Measurements from ENCODE around the gene VCL. TPM values are rescaled to one million over a fixed set of nuclear protein-coding genes. Genes with fewer than 3 reads are reported as not detected.

Gene VCL
- total RNA-seq, 2 donors from 2014 or later: 12.2 to 19.2 TPM

DNA sequence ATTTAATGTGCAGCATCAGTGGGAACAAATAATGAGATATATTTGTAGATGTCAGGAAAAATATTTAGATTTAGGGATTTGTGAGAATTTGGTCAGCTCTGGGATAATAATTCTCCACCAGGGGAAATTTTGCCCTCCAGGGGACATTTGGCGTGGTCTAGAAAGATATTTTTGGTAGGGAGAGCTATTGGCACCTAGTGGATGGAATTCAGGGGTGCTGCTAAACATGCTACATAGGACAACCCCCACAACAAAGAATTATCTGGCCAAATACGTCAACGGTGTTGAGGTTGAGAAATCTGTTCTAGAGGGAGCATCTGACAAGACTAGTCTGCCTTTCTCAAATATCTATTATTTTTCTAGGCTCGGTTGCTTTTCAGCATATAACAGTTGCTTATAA lies 155.2 kb downstream of the VCL start:
- ATAC-seq (replicated peaks in 1 of 2) (no peak), DNase-seq (no peak)
- no peaks in the 10 kb centered on the region for H3K9me3 Mint-ChIP-seq
- H3K4me3 Mint-ChIP-seq: peak overlapping the region in 1 of 2 donors; percentile 6
- H3K36me3 Mint-ChIP-seq (ENCODE audit: insufficient read depth in 2 of 2): peaks cover 0 to under 1% of the 10 kb centered on the region in 2 donors
- H3K27me3 Mint-ChIP-seq (ENCODE audit: low read depth): no peaks in the 10 kb centered on the region
- H3K27ac Mint-ChIP-seq: no peak overlapping the region
- H3K4me1 Mint-ChIP-seq (ENCODE audit: low read depth): peaks cover 44% of the 10 kb centered on the region

- ATAC-seq (replicated peaks in 1 of 2) (no peak), DNase-seq (no peak)
- Mint-ChIP-seq H3K4me3 (no peak overlapping the region), H3K27me3 (ENCODE audit: low read depth) (no peaks in the 10 kb centered on the region), H3K4me1 (ENCODE audit: low read depth) (peaks cover 42% of the 10 kb centered on the region), H3K36me3 (ENCODE audit: insufficient read depth in 2 of 2) (no peaks in the 10 kb centered on the region), H3K27ac (no peak overlapping the region), H3K9me3 (no peaks in the 10 kb centered on the region)
Measured at GRCh38 chr10:74153676-74154075, 155.8 kb downstream of the VCL start.

DNA sequence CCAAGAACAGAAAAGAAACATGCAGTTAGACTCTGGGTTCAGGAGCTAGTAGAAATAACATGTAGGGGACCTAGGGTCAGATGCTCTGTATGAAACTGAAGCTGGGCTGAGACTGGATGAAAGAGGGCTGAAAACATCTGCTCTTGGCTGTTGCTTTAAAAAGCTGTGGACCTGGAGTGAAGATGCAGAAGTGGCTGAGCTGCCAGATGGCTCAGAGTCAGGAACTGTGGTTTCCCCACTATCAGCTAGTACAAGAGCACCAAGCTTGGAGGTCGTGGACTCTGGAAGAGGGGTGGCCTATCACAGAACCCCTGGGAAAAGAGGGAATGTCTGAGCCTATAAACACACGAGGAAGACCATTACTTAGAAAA lies 159.0 kb downstream of the VCL start:
- Mint-ChIP-seq H3K4me1 (ENCODE audit: low read depth) (peaks cover 41% of the 10 kb centered on the region), H3K9me3 (no peaks in the 10 kb centered on the region), H3K27ac (no peak overlapping the region), H3K4me3 (no peak overlapping the region), H3K27me3 (ENCODE audit: low read depth) (no peaks in the 10 kb centered on the region), H3K36me3 (ENCODE audit: insufficient read depth in 2 of 2) (no peaks in the 10 kb centered on the region)
- DNase-seq (no peak), ATAC-seq (replicated peaks in 1 of 2) (no peak)

DNA sequence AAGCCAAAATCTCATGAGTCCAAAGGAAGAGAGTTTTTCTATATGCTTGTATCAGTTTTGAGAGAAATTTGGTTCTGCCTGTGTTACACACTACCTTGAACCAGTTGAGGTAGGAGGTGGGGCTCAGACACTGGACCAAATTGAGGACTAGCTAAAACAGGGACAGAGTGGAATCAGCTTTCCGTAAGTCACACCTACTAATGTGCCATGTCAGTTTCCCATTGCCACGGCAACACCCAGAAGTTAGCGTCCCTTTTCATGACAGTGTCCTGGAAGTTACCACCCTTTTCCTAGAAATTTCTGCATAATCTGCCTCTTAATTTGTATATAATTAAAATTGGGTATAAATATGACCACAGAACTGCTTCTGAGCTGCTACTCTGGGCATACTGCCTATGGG lies 162.1 kb downstream of the VCL start:
- H3K36me3 Mint-ChIP-seq (ENCODE audit: insufficient read depth in 2 of 2): no peaks in the 10 kb centered on the region
- H3K4me3 Mint-ChIP-seq: no peak overlapping the region
- no peaks in the 10 kb centered on the region for H3K27me3 Mint-ChIP-seq (ENCODE audit: low read depth)
- ATAC-seq (replicated peaks in 1 of 2) (no peak), DNase-seq (no peak)
- H3K4me1 Mint-ChIP-seq (ENCODE audit: low read depth): peaks cover 26% of the 10 kb centered on the region
- no peaks in the 10 kb centered on the region for H3K9me3 Mint-ChIP-seq
- no peak overlapping the region for H3K27ac Mint-ChIP-seq

DNA sequence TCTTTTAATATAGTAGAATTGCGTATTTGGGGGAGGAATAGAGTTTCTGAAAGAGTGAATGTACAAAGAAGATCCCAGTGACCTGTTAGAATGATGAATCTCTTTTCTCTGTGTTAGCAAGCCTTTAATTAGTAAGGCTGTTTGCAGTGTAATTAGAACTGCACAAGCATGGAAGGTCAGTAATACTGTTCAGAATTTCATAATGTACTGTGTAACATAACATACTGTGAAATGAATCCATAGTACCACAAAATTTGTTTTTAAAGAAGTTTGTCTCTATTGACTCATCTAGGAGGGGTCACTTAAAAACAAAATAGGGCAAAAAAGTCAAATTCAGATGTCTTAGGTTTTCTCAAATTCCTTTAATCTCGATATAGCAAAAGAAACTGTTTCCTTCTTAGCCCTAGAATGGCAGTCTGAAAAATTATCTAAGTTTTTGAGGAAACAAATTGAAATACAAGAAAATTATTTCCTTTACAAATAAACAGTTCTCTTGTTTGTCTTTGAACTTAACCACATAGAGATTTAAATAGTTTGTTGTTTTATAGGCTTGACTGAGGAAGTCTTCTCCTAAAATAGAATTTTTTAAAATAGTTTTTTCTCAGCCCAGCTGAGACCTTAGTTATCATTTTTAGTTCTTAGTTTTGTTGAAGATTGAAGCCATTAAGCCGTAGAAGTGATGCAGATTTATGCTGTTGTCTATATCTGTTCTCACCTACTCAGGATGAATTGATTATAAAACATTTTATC lies 165.6 kb downstream of the VCL start:
- ATAC-seq (replicated peaks in 1 of 2) (no peak), DNase-seq (no peak)
- Mint-ChIP-seq H3K36me3 (ENCODE audit: insufficient read depth in 2 of 2) (no peaks in the 10 kb centered on the region), H3K27me3 (ENCODE audit: low read depth) (no peaks in the 10 kb centered on the region), H3K27ac (no peak overlapping the region), H3K4me3 (no peak overlapping the region), H3K9me3 (no peaks in the 10 kb centered on the region), H3K4me1 (ENCODE audit: low read depth) (peaks cover 20% of the 10 kb centered on the region)

GRCh38 chr10:74164716-74165529 lies 167.0 kb downstream of the VCL start:
- Mint-ChIP-seq H3K4me1 (ENCODE audit: low read depth) (peaks cover 32% of the 10 kb centered on the region), H3K27ac (no peak overlapping the region), H3K4me3 (peak overlapping the region in 1 of 2 donors; percentile 5)

DNA sequence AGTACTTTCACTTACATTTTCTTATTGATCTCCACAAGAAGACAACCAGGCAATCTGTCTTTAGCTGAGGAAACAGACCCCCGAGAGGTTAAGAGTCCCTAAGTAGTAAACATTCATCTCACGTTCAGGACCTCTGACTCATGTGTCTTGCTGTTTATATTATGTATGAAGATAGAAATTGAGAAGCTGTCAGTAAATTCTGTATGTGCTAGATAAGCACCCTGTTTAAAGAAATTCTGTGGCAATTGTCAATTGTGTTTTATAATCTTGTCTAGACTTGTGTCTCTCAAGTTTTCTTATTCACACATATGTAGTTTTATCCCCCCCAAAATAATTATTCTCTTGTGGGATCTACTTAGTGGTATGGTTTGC lies 167.6 kb downstream of the VCL start:
- peaks cover 32% of the 10 kb centered on the region for H3K4me1 Mint-ChIP-seq (ENCODE audit: low read depth)
- H3K27me3 Mint-ChIP-seq (ENCODE audit: low read depth): no peaks in the 10 kb centered on the region
- no peak for ATAC-seq (replicated peaks in 1 of 2)
- no peak overlapping the region for H3K4me3 Mint-ChIP-seq
- H3K9me3 Mint-ChIP-seq: no peaks in the 10 kb centered on the region
- no peaks in the 10 kb centered on the region for H3K36me3 Mint-ChIP-seq (ENCODE audit: insufficient read depth in 2 of 2)
- no peak overlapping the region for H3K27ac Mint-ChIP-seq
- no peak for DNase-seq

More at GRCh38 chr10:74164716-74165529, 167.0 kb downstream of the VCL start:
- Mint-ChIP-seq H3K27me3 (ENCODE audit: low read depth) (no peaks in the 10 kb centered on the region), H3K9me3 (no peaks in the 10 kb centered on the region), H3K36me3 (ENCODE audit: insufficient read depth in 2 of 2) (no peaks in the 10 kb centered on the region)
- DNase-seq: no peak
- no peak for ATAC-seq (replicated peaks in 1 of 2)

- no peaks in the 10 kb centered on the region for H3K36me3 Mint-ChIP-seq (ENCODE audit: insufficient read depth in 2 of 2)
- no peaks in the 10 kb centered on the region for H3K27me3 Mint-ChIP-seq (ENCODE audit: low read depth)
- peaks cover 36% of the 10 kb centered on the region for H3K4me1 Mint-ChIP-seq (ENCODE audit: low read depth)
- no peaks in the 10 kb centered on the region for H3K9me3 Mint-ChIP-seq
- H3K27ac Mint-ChIP-seq: no peak overlapping the region
- DNase-seq (no peak), ATAC-seq (replicated peaks in 1 of 2) (no peak)
- no peak overlapping the region for H3K4me3 Mint-ChIP-seq
Measured at GRCh38 chr10:74167443-74167842, 169.5 kb downstream of the VCL start.

Other genes with a start within 250 kb of the VCL start
- 10 to 100 TPM; 22.5 to 23.5 TPM for gene CHCHD1, start 216.1 kb upstream of the VCL start, total RNA-seq
- gene ZSWIM8, start 212.5 kb upstream of the VCL start, total RNA-seq: 10 to 100 TPM; 72.0 to 81.3 TPM
- 100 to 1,000 TPM; 120 to 127 TPM for gene NDST2, start 186.5 kb upstream of the VCL start, total RNA-seq
- gene CAMK2G, start 123.6 kb upstream of the VCL start, total RNA-seq: 10 to 100 TPM; 25.0 to 30.3 TPM
- under 1 TPM; 0.43 to 0.44 TPM for gene PLAU, start 87.0 kb upstream of the VCL start, total RNA-seq
- gene AP3M1, start 152.7 kb downstream of the VCL start, total RNA-seq: 10 to 100 TPM; 49.2 to 50.4 TPM
- gene ADK, start 153.1 kb downstream of the VCL start, total RNA-seq: 10 to 100 TPM; 56.2 to 60.0 TPM